ENCODE measurements around the gene HOXD10. TPM values are rescaled to one million over a fixed set of nuclear protein-coding genes. Genes with fewer than 3 reads are reported as not detected.

HOXD10 gene
- total RNA-seq, 2 experiments from 2014 or later, result not detected

DNA sequence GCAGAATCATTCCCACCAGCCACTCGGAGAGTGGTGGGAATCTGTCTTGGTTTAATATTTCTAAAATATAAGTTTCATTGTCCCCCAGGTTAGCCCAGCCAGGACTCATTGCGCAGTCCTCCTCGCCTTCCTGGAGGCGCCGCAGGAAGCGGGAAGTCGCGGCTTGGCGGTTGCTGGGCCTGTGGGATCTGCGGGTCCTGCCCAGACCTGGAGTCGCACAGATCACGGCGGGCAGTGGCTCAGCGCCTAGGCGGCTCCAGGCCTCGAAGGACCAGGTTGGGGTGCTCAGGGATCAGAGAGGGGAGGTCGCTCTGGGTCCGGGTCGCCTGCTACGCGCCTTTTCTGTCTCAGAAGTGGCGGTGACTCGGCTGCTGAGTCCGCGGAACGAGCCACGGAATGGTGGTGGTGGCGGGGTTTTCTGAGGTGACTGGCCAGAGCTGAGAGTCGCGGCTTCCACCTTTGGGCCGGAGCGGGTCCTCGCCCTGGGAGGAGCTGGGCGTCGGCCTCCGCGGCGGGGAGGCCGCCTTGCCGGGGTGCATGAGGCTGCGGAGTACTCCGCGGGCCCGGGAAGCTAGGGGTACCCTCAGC is 43.2 kb downstream of the HOXD10 start:
- ChIA-PET POLR2A (no interaction called here), CTCF (ENCODE audit: unreplicated experiment) (no interaction called here)
- DNase-seq (ENCODE audit: low spot score), result no peak
- no peak overlapping the region for H3K27ac ChIP-seq (ENCODE audit: low read depth, low read length, poor library complexity, severe bottlenecking)
- no peak overlapping the region for H3K4me2 ChIP-seq (ENCODE audit: low read length)
- no peaks in the 10 kb centered on the region for H3K36me3 ChIP-seq (ENCODE audit: insufficient read depth, low read length)
- no peaks in the 10 kb centered on the region for H4K20me1 ChIP-seq (ENCODE audit: insufficient read depth, low read length)
- TF ChIP-seq CTCF (conservative IDR thresholded peaks at IDR 0.05; ENCODE audit: low read length), result no peak
- TF ChIP-seq EZH2phosphoT487 (IDR thresholded peaks at IDR 0.05; ENCODE audit: borderline replicate concordance, low read depth, low read length), result no peak
- H2AFZ ChIP-seq (ENCODE audit: low read length), result no peak overlapping the region
- no peaks in the 10 kb centered on the region for H3K4me1 ChIP-seq (ENCODE audit: insufficient read depth, low read length, poor library complexity, severe bottlenecking)
- no peak overlapping the region for H3K4me3 ChIP-seq (ENCODE audit: low read depth, low read length, poor library complexity, severe bottlenecking)
- intact Hi-C loops (cut with micrococcal nuclease; ENCODE audit: unreplicated experiment), result no loop called here
- no TSS peak for BruUV-seq (replicated peaks)
- no peaks in the 10 kb centered on the region for H3K9me3 ChIP-seq (ENCODE audit: low read length)
- H3K9me2 ChIP-seq (ENCODE audit: insufficient read depth, low read length), result no peaks in the 10 kb centered on the region
- no peaks in the 10 kb centered on the region for H3K79me2 ChIP-seq (ENCODE audit: insufficient read depth, low read depth, low read length)

- no peak for TF ChIP-seq CTCF (conservative IDR thresholded peaks at IDR 0.05; ENCODE audit: low read length)
- TF ChIP-seq EZH2phosphoT487 (IDR thresholded peaks at IDR 0.05; ENCODE audit: borderline replicate concordance, low read depth, low read length), result no peak
- H3K9me2 ChIP-seq (ENCODE audit: insufficient read depth, low read length), result no peaks in the 10 kb centered on the region
- H3K27ac ChIP-seq (ENCODE audit: low read depth, low read length, poor library complexity, severe bottlenecking), result no peak overlapping the region
- BruUV-seq (replicated peaks), result no TSS peak
- H3K4me2 ChIP-seq (ENCODE audit: low read length), result no peak overlapping the region
- no peaks in the 10 kb centered on the region for H3K36me3 ChIP-seq (ENCODE audit: insufficient read depth, low read length)
- no peak overlapping the region for H2AFZ ChIP-seq (ENCODE audit: low read length)
- POLR2A ChIA-PET, result interaction anchor here (0.7 kb wide), 1 partner anchor 474 kb away, joined by 3 read pairs; no protein-coding TSS in a partner anchor
- no peak overlapping the region for H3K4me3 ChIP-seq (ENCODE audit: low read depth, low read length, poor library complexity, severe bottlenecking)
- no peaks in the 10 kb centered on the region for H3K4me1 ChIP-seq (ENCODE audit: insufficient read depth, low read length, poor library complexity, severe bottlenecking)
- CTCF ChIA-PET (ENCODE audit: unreplicated experiment), result no interaction called here
- H3K79me2 ChIP-seq (ENCODE audit: insufficient read depth, low read depth, low read length), result no peaks in the 10 kb centered on the region
- DNase-seq (ENCODE audit: low spot score), result no peak
- H4K20me1 ChIP-seq (ENCODE audit: insufficient read depth, low read length), result no peaks in the 10 kb centered on the region
- no peaks in the 10 kb centered on the region for H3K9me3 ChIP-seq (ENCODE audit: low read length)
- intact Hi-C loops (cut with micrococcal nuclease; ENCODE audit: unreplicated experiment), result no loop called here
These were observed 43.8 kb downstream of the HOXD10 start for GRCh38 chr2:176160251-176160985.
